PC-3 (cell line): Measurements from ENCODE around the gene L3MBTL1. TPM values are rescaled to one million over a fixed set of nuclear protein-coding genes. Genes with fewer than 3 reads are reported as not detected.

Source experiments
- ATAC-seq: fragments of 200-7000 bp; cut with Tn5 transposase; 2 replicates; pipeline ENCODE4 v1.9.1; 2020; ENCODE audit warnings: mild to moderate bottlenecking, moderate library complexity
- BruUV-seq: library from RNA; stranded (reverse); fragments of 400-500 nt; replicated peaks from 2 replicates; lab custom pipeline; 2021; lab: Mats Ljungman, UMichigan
- CTCF ChIA-PET: fragments of 300-600 bp; sonication (Branson Sonifier 250); formaldehyde crosslinking; loops from one replicate; lab custom pipeline; 2022; ENCODE audit warnings: antibody characterized with exemption; lab: Charles Lee
- POLR2A ChIA-PET: fragments of 300-600 bp; sonication (Branson Sonifier 250); formaldehyde crosslinking; loops from one replicate; lab custom pipeline; 2022; ENCODE audit warnings: antibody characterized with exemption; ENCODE audit not compliant: unreplicated experiment; lab: Charles Lee
- DNase-seq: peaks from one replicate; pipeline ENCODE4 v3.0.0-alpha.2; 2015
- H2AFZ ChIP-seq: fragments of 300-600 bp; sonication (generic); 2 replicates; pipeline ENCODE4 v1.6.0; 2016; ENCODE audit warnings: antibody characterized with exemption, low read length
- H3F3A ChIP-seq: fragments of 300-600 bp; sonication (generic); one replicate; pipeline ENCODE4 v1.6.0; 2017; ENCODE audit warnings: antibody characterized with exemption, low read length, control low read depth, mild to moderate bottlenecking; ENCODE audit not compliant: unreplicated experiment
- H3K27ac ChIP-seq: fragments of 300-600 bp; sonication (generic); 2 replicates; pipeline ENCODE4 v1.5.1; 2016; ENCODE audit warnings: mild to moderate bottlenecking, low read length
- H3K27me3 ChIP-seq: fragments of 300-600 bp; sonication (generic); 2 replicates; pipeline ENCODE4 v1.6.1; 2016; ENCODE audit warnings: low read length, mixed read lengths
- H3K36me3 ChIP-seq: fragments of 300-600 bp; sonication (generic); 2 replicates; pipeline ENCODE4 v1.6.1; 2016; ENCODE audit warnings: low read depth, mixed run types, low read length, mixed read lengths
- H3K4me1 ChIP-seq: fragments of 300-600 bp; sonication (generic); 2 replicates; pipeline ENCODE4 v1.5.1; 2016; ENCODE audit warnings: low read length; ENCODE audit not compliant: insufficient read depth
- H3K4me2 ChIP-seq: fragments of 300-600 bp; sonication (generic); 2 replicates; pipeline ENCODE4 v1.6.0; 2016; ENCODE audit warnings: low read length
- H3K4me3 ChIP-seq: fragments of 300-600 bp; sonication (generic); 2 replicates; pipeline ENCODE4 v1.5.1; 2016; ENCODE audit warnings: mild to moderate bottlenecking, low read length, mixed read lengths
- H3K79me2 ChIP-seq: fragments of 300-600 bp; sonication (generic); 2 replicates; pipeline ENCODE4 v1.6.1; 2017; ENCODE audit warnings: low read length, mixed read lengths
- H3K9ac ChIP-seq: fragments of 300-600 bp; sonication (generic); 2 replicates; pipeline ENCODE4 v1.6.0; 2016; ENCODE audit warnings: mild to moderate bottlenecking, low read length
- H3K9me2 ChIP-seq: fragments of 300-600 bp; sonication (generic); replicated peaks from 2 replicates; pipeline ENCODE4 v1.6.1; 2016; ENCODE audit warnings: mixed run types, low read length, mixed read lengths
- H3K9me3 ChIP-seq: fragments of 300-600 bp; sonication (generic); 2 replicates; pipeline ENCODE4 v1.6.1; 2016; ENCODE audit warnings: low read length, mixed read lengths
- H4K20me1 ChIP-seq: fragments of 300-600 bp; sonication (generic); 2 replicates; pipeline ENCODE4 v1.6.1; 2016; ENCODE audit warnings: low read length, mixed read lengths
- CTCF ChIP-seq: fragments of 300-600 bp; sonication (generic); conservative IDR thresholded peaks from 2 replicates; pipeline ENCODE4 v1.5.1; 2017; ENCODE audit warnings: antibody characterized with exemption, low read depth, mild to moderate bottlenecking, low read length
- EZH2 ChIP-seq: fragments of 300-600 bp; sonication (generic); IDR thresholded peaks from one replicate; pipeline ENCODE4 v1.6.1; 2017; ENCODE audit warnings: antibody characterized with exemption, mild to moderate bottlenecking, low read length; ENCODE audit not compliant: unreplicated experiment
- EZH2phosphoT487 ChIP-seq: fragments of 300-600 bp; sonication (generic); IDR thresholded peaks from 2 replicates; pipeline ENCODE4 v1.6.1; 2018; ENCODE audit warnings: mild to moderate bottlenecking, antibody characterized with exemption, low read length, borderline replicate concordance
- intact Hi-C: fragments of 100-400 bp; cut with micrococcal nuclease; formaldehyde crosslinking; loops from 2 replicates; pipeline ENCODE4 v1.9.0; 2023
- total RNA-seq: library from RNA; depleted of rRNA; stranded (reverse); fragments of >200 nt; gene quantifications from 2 replicates; pipeline ENCODE4 v1.2.3, GENCODE V29; 2014

Gene L3MBTL1
- total RNA-seq, 1 experiment from 2014 or later, result 9.9 TPM

- no peak overlapping the region for H2AFZ ChIP-seq
- ChIA-PET CTCF (interaction anchor here (0.8 kb wide), 1 partner anchor 87 kb away, joined by 7 read pairs; no protein-coding TSS in a partner anchor), POLR2A (interaction anchor here (0.6 kb wide), 1 partner anchor 94 kb away, joined by 3 read pairs; no protein-coding TSS in a partner anchor)
- H3K9ac ChIP-seq, result no peak overlapping the region
- no peak overlapping the region for H3K4me2 ChIP-seq
- no peaks in the 10 kb centered on the region for H3F3A ChIP-seq
- no peak overlapping the region for H3K27ac ChIP-seq
- H3K27me3 ChIP-seq, result no peaks in the 10 kb centered on the region
- H3K4me1 ChIP-seq, result peaks cover 10% of the 10 kb centered on the region
- no peak overlapping the region for H3K4me3 ChIP-seq
- H3K9me3 ChIP-seq, result no peaks in the 10 kb centered on the region
- no peaks in the 10 kb centered on the region for H3K79me2 ChIP-seq
- no peak for DNase-seq
- BruUV-seq, result no TSS peak
- no peaks in the 10 kb centered on the region for H3K36me3 ChIP-seq
- no peak for ATAC-seq
- H4K20me1 ChIP-seq, result no peaks in the 10 kb centered on the region
- TF ChIP-seq EZH2phosphoT487 (no peak), CTCF (no peak), EZH2 (no peak)
- H3K9me2 ChIP-seq, result no peaks in the 10 kb centered on the region
- intact Hi-C loops, result loop anchor here (5.0 kb wide), 1 partner anchor 546 kb away; no protein-coding TSS in a partner anchor
Measured at GRCh38 chr20:43536041-43536816, 28.7 kb downstream of the L3MBTL1 start.

- ChIA-PET CTCF (interaction anchor here (0.8 kb wide), 1 partner anchor 88 kb away, joined by 7 read pairs; no protein-coding TSS in a partner anchor), POLR2A (no interaction called here)
- BruUV-seq, result no TSS peak
- Histone ChIP-seq H3K9me3 (no peaks in the 10 kb centered on the region), H3K9ac (no peak overlapping the region), H3K9me2 (no peaks in the 10 kb centered on the region), H3K79me2 (no peaks in the 10 kb centered on the region), H3K4me3 (no peak overlapping the region), H3K27ac (no peak overlapping the region), H3F3A (no peaks in the 10 kb centered on the region), H3K36me3 (no peaks in the 10 kb centered on the region), H4K20me1 (peaks cover 3% of the 10 kb centered on the region; the same call in 1 of the 2 replicates), H3K27me3 (no peaks in the 10 kb centered on the region), H3K4me2 (no peak overlapping the region), H2AFZ (no peak overlapping the region), H3K4me1 (peaks cover 16% of the 10 kb centered on the region)
- DNase-seq (peak; percentile 26), ATAC-seq (no peak)
- intact Hi-C loops, result loop anchor here (5.0 kb wide), 1 partner anchor 545 kb away; no protein-coding TSS in a partner anchor
- no peak for TF ChIP-seq EZH2phosphoT487
- TF ChIP-seq EZH2, result no peak
- no peak for TF ChIP-seq CTCF
Measured at GRCh38 chr20:43536817-43537440, 29.4 kb downstream of the L3MBTL1 start.
